HL-60 (cell line): ENCODE data around the gene MADCAM1.

Source experiments
- DNase-seq, 2 experiments: peaks; one replicate each; pipeline ENCODE4 v3.0.0-alpha.2; 2010 to 2020; ENCODE audit warnings: low read depth in 1 of 2, low spot score in 1 of 2
- H3K27ac ChIP-seq: fragments of 250-450 bp; sonication (Bioruptor Pico); replicated peaks from 2 replicates; pipeline ENCODE4 v1.5.1; 2020; ENCODE audit warnings: mild to moderate bottlenecking, moderate library complexity
- H3K27me3 ChIP-seq: fragments of 250-450 bp; sonication (Bioruptor Pico); 2 replicates; pipeline ENCODE4 v1.5.1; 2021; ENCODE audit warnings: mild to moderate bottlenecking, moderate library complexity; ENCODE audit not compliant: insufficient read depth, poor library complexity, severe bottlenecking
- H3K4me3 ChIP-seq: replicated peaks from 2 replicates; pipeline ENCODE4 v1.5.1; 2011; ENCODE audit warnings: mild to moderate bottlenecking, control low read depth, low read length; ENCODE audit not compliant: insufficient read depth
- GABPA ChIP-seq: IDR thresholded peaks from 2 replicates; pipeline ENCODE4 v1.6.1; 2012; ENCODE audit warnings: low read depth
- POLR2AphosphoS5 ChIP-seq: IDR thresholded peaks from 2 replicates; pipeline ENCODE4 v1.6.1; 2012; ENCODE audit warnings: low read depth
- SPI1 ChIP-seq: IDR thresholded peaks from 2 replicates; pipeline ENCODE4 v1.6.1; 2012; ENCODE audit warnings: low read depth, mild to moderate bottlenecking, borderline replicate concordance
- TF ChIP-seq, protein P1 (sequence below): IDR thresholded peaks from one replicate; pipeline ENCODE4 v1.5.1; 2011; ENCODE audit warnings: low read length, control low read depth, inconsistent platforms; ENCODE audit not compliant: insufficient read depth
- TF ChIP-seq, protein P2 (sequence below): IDR thresholded peaks from 2 replicates; pipeline ENCODE4 v1.6.1; 2012; ENCODE audit warnings: low read depth; ENCODE audit not compliant: insufficient replicate concordance

Gene MADCAM1

DNA sequence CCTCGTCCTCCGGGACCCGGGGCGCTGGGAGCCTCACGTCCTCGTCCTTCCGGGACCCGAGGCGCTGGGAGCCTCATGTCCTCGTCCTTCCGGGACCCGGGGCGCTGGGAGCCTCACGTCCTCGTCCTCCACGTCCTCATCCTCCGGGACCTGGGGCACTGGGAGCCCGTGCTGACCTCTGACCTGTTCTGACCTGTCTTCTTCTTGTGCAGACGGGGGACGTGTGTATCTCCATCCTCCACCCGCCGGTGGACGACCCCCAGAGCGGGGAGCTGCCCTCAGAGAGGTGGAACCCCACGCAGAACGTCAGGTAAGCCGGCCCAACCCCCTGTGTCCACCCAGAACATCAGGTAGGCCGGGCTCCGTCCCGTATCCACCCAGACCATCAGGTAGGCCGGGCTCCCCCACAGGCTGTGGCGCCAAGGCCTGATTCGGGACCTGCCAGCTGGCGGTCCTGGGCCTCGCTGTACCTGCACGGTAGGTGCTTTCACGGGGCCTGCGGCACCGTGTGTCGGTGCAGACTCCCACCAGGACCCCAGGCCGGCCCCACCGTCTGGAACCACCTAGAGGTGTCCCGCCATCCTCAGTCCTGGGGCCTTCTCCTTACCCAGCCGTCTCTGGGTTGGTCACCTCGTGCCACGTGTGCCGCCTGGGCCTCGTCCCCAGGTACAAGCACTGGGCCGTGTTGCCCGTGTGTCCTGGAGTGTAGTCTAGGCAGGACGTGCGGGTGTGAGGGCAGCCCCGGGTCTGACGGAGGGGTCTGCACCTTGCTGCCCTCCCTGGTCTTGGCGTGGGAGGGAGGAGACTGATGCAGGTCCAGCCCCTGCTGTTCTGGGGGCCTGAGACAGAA is 40.0 kb downstream of the MADCAM1 start:
- Histone ChIP-seq H3K27me3 (no peaks in the 10 kb centered on the region), H3K4me3 (no peak overlapping the region), H3K27ac (no peak overlapping the region)
- TF ChIP-seq, protein P1, sequence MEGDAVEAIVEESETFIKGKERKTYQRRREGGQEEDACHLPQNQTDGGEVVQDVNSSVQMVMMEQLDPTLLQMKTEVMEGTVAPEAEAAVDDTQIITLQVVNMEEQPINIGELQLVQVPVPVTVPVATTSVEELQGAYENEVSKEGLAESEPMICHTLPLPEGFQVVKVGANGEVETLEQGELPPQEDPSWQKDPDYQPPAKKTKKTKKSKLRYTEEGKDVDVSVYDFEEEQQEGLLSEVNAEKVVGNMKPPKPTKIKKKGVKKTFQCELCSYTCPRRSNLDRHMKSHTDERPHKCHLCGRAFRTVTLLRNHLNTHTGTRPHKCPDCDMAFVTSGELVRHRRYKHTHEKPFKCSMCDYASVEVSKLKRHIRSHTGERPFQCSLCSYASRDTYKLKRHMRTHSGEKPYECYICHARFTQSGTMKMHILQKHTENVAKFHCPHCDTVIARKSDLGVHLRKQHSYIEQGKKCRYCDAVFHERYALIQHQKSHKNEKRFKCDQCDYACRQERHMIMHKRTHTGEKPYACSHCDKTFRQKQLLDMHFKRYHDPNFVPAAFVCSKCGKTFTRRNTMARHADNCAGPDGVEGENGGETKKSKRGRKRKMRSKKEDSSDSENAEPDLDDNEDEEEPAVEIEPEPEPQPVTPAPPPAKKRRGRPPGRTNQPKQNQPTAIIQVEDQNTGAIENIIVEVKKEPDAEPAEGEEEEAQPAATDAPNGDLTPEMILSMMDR, result no peak
- TF ChIP-seq SPI1 (no peak), POLR2AphosphoS5 (no peak), GABPA (no peak)
- TF ChIP-seq, protein P2, sequence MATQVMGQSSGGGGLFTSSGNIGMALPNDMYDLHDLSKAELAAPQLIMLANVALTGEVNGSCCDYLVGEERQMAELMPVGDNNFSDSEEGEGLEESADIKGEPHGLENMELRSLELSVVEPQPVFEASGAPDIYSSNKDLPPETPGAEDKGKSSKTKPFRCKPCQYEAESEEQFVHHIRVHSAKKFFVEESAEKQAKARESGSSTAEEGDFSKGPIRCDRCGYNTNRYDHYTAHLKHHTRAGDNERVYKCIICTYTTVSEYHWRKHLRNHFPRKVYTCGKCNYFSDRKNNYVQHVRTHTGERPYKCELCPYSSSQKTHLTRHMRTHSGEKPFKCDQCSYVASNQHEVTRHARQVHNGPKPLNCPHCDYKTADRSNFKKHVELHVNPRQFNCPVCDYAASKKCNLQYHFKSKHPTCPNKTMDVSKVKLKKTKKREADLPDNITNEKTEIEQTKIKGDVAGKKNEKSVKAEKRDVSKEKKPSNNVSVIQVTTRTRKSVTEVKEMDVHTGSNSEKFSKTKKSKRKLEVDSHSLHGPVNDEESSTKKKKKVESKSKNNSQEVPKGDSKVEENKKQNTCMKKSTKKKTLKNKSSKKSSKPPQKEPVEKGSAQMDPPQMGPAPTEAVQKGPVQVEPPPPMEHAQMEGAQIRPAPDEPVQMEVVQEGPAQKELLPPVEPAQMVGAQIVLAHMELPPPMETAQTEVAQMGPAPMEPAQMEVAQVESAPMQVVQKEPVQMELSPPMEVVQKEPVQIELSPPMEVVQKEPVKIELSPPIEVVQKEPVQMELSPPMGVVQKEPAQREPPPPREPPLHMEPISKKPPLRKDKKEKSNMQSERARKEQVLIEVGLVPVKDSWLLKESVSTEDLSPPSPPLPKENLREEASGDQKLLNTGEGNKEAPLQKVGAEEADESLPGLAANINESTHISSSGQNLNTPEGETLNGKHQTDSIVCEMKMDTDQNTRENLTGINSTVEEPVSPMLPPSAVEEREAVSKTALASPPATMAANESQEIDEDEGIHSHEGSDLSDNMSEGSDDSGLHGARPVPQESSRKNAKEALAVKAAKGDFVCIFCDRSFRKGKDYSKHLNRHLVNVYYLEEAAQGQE, result no peak
- DNase-seq, result no peak

DNA sequence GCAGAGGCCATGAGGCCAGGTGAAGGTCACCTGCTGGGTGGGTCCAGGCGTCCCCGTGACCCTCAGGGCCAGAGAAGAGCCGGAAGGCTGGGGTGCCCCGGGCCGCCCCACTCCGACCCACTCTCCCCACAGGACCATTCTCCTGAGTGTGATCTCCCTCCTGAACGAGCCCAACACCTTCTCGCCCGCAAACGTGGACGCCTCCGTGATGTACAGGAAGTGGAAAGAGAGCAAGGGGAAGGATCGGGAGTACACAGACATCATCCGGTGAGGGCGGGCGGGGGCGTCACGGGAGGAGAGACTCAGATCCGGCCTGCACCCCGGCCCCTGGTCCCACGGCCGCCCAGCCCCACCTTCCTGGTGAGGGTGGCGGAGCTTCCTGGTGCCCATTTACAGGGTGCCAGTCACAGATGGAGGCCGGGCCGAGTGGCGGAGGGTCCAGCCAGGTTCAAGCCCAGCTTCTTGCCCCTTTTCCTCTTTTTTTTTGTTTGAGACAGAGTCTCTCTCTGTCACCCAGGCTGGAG is 40.7 kb downstream of the MADCAM1 start:
- Histone ChIP-seq H3K27ac (no peak overlapping the region), H3K27me3 (no peaks in the 10 kb centered on the region), H3K4me3 (no peak overlapping the region)
- TF ChIP-seq GABPA (no peak), SPI1 (no peak), POLR2AphosphoS5 (no peak)
- TF ChIP-seq, protein P1, result no peak
- TF ChIP-seq, protein P2, result no peak
- DNase-seq, result no peak

DNA sequence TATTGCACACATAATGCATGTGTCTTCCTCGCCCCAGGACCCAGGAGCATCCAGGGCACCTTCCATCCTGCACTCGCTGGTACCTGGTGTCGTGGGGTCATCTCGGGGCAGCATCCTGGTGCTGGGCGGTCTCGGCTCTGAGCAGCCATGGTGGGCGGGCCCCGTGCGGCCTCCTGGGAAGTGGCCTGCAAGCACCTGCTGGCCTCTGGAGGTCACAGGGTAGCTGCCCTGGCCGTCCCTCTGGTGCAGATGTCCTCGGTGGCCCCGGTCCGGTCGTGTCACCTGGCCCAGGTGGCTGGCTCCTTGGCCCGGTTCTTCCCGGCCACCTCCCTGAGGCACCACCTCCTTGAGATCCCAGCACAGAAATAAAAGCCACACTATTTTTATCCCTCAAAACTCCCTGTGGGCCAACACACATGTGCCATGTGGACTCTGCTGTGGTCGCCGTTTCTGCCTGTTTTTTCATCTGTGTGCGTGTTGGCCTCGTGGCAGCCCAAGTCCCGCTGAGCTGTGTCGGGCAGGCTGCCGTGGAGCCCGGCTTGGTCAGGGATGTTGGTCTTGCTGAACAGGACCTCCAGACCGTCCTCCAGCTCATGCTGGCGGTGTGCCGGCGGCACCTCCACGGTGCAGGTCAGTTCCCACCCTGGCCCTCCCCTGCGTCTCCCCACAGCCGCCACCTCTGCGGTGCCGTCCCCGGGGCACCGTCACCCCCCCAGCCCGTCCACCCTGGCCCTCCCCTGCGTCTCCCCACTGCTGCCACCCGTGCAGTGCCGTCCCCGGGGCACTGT is 42.5 kb downstream of the MADCAM1 start:
- no peak overlapping the region for H3K27ac ChIP-seq
- H3K27me3 ChIP-seq, result no peaks in the 10 kb centered on the region
- TF ChIP-seq GABPA, result no peak
- TF ChIP-seq POLR2AphosphoS5, result no peak
- no peak overlapping the region for H3K4me3 ChIP-seq
- no peak for DNase-seq
